Adrenal gland (tissue), 12 donors: ENCODE data around the gene TENM4. TPM values are rescaled to one million over a fixed set of nuclear protein-coding genes. Genes with fewer than 3 reads are reported as not detected.
A peak's percentile ranks its signal among the peaks of the same experiment; 100 is the strongest.

ENCODE experiments used
- DNase-seq, 7 donors: peaks; one replicate each; pipeline ENCODE4 v3.0.0-alpha.2; 2019 to 2020
- H3K27ac ChIP-seq, 5 donors: fragments of 200-600 bp; sonication (generic) in 4 of 5; 1 replicate in 3 of 5; 2 replicates in 2 of 5; pipeline versions ENCODE4 v1.5.1 to v1.8.0; 2016 to 2020; ENCODE audit warnings: mild to moderate bottlenecking in 1 of 5
- H3K27me3 ChIP-seq: fragments of 200-600 bp; 2 replicates; pipeline ENCODE4 v1.8.0; 2021
- H3K36me3 ChIP-seq, 2 donors: fragments of 200-600 bp; replicated peaks in 1 of 2; 1 replicate in 1 of 2; 2 replicates in 1 of 2; pipeline versions ENCODE4 v1.5.1 to v1.8.0; 2018 to 2022
- H3K4me1 ChIP-seq, 2 donors: fragments of 200-600 bp; replicated peaks in 1 of 2; 1 replicate in 1 of 2; 2 replicates in 1 of 2; pipeline versions ENCODE4 v1.5.1 to v1.8.0; 2018 to 2021
- H3K4me3 ChIP-seq, 4 donors: fragments of 200-600 bp; sonication (generic) in 3 of 4; one replicate each; pipeline ENCODE4 v1.5.1; 2016 to 2018
- H3K9me3 ChIP-seq, 3 donors: fragments of 200-600 bp; sonication (generic) in 1 of 3; replicated peaks in 1 of 3; 1 replicate in 2 of 3; 2 replicates in 1 of 3; pipeline versions ENCODE4 v1.5.1 to v1.8.0; 2016 to 2021
- POLR2A ChIP-seq, 2 donors: fragments of 450-650 bp; IDR thresholded peaks; one replicate each; pipeline ENCODE4 v1.6.1; 2017; ENCODE audit warnings: antibody characterized with exemption in 2 of 2, mild to moderate bottlenecking in 2 of 2, moderate library complexity in 1 of 2
- WGBS, 4 donors: extraction: QIAGEN DNeasy Blood & Tissue Kit in 2 of 4; methylation state at CpG; one replicate each; pipeline versions ENCODE4 v1.1.5 to v1.1.7; 2013 to 2017; 5-methylcytosine and 5-hydroxymethylcytosine counted together
- intact Hi-C, 2 donors: fragments of 100-400 bp; cut with DNase I; formaldehyde crosslinking; loops; one replicate each; pipeline versions ENCODE4 v1.14.1 to v1.15.0; 2022 to 2023
- polyA plus RNA-seq, 3 donors: library from polyadenylated mRNA; stranded (reverse); fragments of 200-250 nt in 2 of 3; fragments of 350-450 nt in 1 of 3; fragmentation: Illumina TruSeq in 1 of 3; extraction: RNeasy Lipid Tissue Mini Kit (QIAGEN cat#74804) in 1 of 3; gene quantifications; one replicate each; pipeline ENCODE4 v1.2.3, GENCODE V29; 2013 to 2014
- total RNA-seq, 9 donors: library from RNA; depleted of rRNA in 4 of 9; stranded (reverse); fragments of >200 nt in 4 of 9; fragments of 120-200 nt in 1 of 9; fragmentation: NEBNext Ultra II Directional in 1 of 9; extraction: Animal tissue kit (Norgen Biotek cat#: 25700) in 1 of 9; gene quantifications; one replicate each; pipeline versions ENCODE4 v1.1.0 to v1.2.4, GENCODE V29; 2013 to 2023
- TF ChIP-seq, protein P1 (sequence below), 6 experiments: fragments of 450-650 bp in 4 of 6; fragments of 200-600 bp in 2 of 6; sonication (generic) in 1 of 6; IDR thresholded peaks; 1 replicate in 5 of 6; 2 replicates in 1 of 6; pipeline versions ENCODE4 v1.5.1 to v1.8.0; 2016 to 2021; ENCODE audit warnings: antibody characterized with exemption in 6 of 6, mild to moderate bottlenecking in 2 of 6, moderate library complexity in 1 of 6
- donor health status: healthy with polysubstance abuse.
- donor health status: Bipolar disorder and iron deficiency.
- donor health status: DM: yes; HTN: yes; CAD: no.
- donor health status: DM: no; HTN: no; CAD: no.
- donor health status: DM: no; HTN: no; CAD: no.
- donor health status: DM: yes; HTN: yes; CAD: no.

TENM4 gene
- total and polyA plus RNA-seq, 12 donors = 0.74 to 24.9 (median 6.7) TPM

DNA sequence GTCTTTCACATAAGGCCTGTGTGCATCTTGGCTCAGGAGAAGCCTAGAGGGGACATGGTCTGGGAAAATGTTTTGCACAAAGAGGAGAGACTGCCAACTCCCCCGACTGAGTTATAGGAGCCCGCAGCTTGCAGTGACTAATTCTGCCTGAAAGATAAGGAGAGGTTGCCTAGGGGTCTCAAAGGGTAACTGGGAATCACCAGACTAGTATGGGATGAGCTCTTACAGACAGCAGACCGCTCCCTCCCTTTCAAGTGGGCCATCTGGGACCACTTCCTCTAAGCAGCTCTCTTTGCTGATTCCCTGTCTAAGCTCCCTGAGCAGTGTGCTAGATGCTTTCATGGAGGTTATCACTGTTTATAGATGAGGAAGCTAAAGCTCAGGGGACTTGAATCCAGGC, 105.1 kb downstream of the TENM4 start:
- DNase-seq = no peak

DNA sequence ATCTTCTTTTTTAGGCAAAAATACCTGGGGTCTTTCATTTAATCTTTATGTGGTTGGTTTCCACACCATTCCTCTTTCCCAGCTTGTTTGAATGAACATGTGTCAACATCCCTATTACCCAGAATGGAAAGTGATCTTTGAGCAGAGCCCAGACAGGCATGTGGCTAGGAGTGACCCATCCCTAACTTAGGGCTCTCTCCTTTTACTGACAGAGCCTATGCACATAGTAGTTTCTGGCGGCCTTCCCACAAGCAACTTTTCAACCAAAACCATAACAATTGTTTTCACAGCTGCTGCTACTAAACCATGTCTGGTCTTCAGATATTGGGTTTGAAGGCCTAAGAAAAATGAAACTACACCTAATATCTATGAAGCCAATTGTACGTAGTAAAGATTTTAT, 107.5 kb downstream of the TENM4 start:
- 88 to 94% (median 92%) methylated on average over 2 of the region's 2 CpGs for WGBS, 4 donors
- no peaks in the 10 kb centered on the region for H3K27me3 ChIP-seq

More for the DNA sequence above, 105.1 kb downstream of the TENM4 start:
- Histone ChIP-seq H3K4me1 (no peaks in the 10 kb centered on the region), H3K4me3 (no peak overlapping the region), H3K27me3 (no peaks in the 10 kb centered on the region), H3K9me3 (no peaks in the 10 kb centered on the region), H3K27ac (no peak overlapping the region), H3K36me3 (no peaks in the 10 kb centered on the region)
- no peak for TF ChIP-seq POLR2A (IDR thresholded peaks at IDR 0.05)
- TF ChIP-seq, protein P1, sequence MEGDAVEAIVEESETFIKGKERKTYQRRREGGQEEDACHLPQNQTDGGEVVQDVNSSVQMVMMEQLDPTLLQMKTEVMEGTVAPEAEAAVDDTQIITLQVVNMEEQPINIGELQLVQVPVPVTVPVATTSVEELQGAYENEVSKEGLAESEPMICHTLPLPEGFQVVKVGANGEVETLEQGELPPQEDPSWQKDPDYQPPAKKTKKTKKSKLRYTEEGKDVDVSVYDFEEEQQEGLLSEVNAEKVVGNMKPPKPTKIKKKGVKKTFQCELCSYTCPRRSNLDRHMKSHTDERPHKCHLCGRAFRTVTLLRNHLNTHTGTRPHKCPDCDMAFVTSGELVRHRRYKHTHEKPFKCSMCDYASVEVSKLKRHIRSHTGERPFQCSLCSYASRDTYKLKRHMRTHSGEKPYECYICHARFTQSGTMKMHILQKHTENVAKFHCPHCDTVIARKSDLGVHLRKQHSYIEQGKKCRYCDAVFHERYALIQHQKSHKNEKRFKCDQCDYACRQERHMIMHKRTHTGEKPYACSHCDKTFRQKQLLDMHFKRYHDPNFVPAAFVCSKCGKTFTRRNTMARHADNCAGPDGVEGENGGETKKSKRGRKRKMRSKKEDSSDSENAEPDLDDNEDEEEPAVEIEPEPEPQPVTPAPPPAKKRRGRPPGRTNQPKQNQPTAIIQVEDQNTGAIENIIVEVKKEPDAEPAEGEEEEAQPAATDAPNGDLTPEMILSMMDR (IDR thresholded peaks at IDR 0.05) = no peak
- WGBS, 4 donors = 63 to 81% (median 72%) methylated on average over 3 of the region's 3 CpGs
- intact Hi-C loops = no loop called here

DNA sequence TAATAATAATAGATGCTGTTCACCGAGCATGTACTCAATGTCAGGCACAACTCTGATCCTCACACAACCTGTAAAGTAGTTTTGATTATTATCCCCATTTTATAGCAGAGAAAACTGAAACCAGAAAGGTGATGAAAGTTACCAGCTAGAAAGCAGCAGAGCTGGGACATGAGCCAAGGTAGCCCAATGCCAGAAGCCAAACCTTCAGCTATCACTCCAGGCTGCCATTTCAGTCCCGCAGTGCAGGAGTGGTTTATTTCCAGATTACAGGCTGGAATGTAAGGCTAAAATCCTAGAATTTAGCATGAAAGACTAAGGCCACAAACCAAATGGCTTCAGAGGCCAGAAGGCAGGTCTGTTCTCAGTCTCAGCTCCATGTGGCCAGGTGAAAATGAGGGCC, 108.8 kb downstream of the TENM4 start:
- intact Hi-C loops = no loop called here
- WGBS, 4 donors = 50 to 62% (median 53%) methylated on average over 2 of the region's 2 CpGs
- Histone ChIP-seq H3K27me3 (no peaks in the 10 kb centered on the region), H3K9me3 (no peaks in the 10 kb centered on the region), H3K36me3 (no peaks in the 10 kb centered on the region), H3K4me3 (no peak overlapping the region), H3K27ac (no peak overlapping the region), H3K4me1 (no peaks in the 10 kb centered on the region)
- peak in 6 of 7 donors; percentile 17 to 58 (median 28) for DNase-seq
- TF ChIP-seq, protein P1 (IDR thresholded peaks at IDR 0.05) = no peak
- no peak for TF ChIP-seq POLR2A (IDR thresholded peaks at IDR 0.05)

More for the DNA sequence above, 107.5 kb downstream of the TENM4 start:
- intact Hi-C loops = no loop called here
- Histone ChIP-seq H3K4me3 (no peak overlapping the region), H3K4me1 (no peaks in the 10 kb centered on the region), H3K27ac (no peak overlapping the region), H3K36me3 (no peaks in the 10 kb centered on the region), H3K9me3 (no peaks in the 10 kb centered on the region)
- no peak for DNase-seq
- TF ChIP-seq, protein P1 (IDR thresholded peaks at IDR 0.05) = no peak
- no peak for TF ChIP-seq POLR2A (IDR thresholded peaks at IDR 0.05)

DNA sequence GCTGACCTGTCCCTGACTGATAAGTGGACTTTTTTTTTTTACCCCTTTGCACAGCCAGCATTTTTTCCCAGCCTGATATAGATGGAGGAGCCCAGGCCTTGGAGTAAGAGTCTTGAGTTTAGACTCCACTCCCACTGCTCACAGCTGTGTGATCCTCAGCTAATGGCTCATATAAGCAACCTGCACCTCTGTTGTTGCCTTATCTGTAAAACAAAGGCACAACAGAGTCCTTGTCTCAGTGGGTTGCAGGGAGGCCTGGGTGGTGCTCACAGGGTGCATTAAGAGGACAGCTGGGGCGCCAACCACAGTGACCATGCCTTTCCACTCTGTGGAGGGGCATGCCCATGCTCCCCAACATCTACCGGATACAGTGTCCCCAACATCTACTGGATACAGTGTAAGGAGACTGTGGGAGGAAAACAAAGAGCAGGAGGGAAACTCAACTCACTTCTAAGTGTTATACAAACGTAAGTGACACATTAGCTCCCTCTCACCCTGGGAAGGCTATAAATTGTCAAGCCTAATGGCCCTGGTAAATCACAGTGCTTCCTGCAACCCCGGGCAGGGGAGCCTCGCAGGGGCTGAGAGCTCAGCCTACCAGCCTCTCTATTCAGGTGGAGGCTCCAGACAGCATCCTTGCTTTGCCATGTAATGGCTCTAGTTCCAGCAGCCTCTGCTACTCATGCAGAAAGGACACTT, 109.5 kb downstream of the TENM4 start:
- intact Hi-C loops = no loop called here
- Histone ChIP-seq H3K36me3 (no peaks in the 10 kb centered on the region), H3K4me3 (no peak overlapping the region), H3K27ac (no peak overlapping the region), H3K27me3 (no peaks in the 10 kb centered on the region), H3K9me3 (no peaks in the 10 kb centered on the region), H3K4me1 (no peaks in the 10 kb centered on the region)
- no peak for DNase-seq
- WGBS, 4 donors = 65 to 82% (median 71%) methylated on average over 4 to 5 of the region's 5 CpGs
- no peak for TF ChIP-seq POLR2A (IDR thresholded peaks at IDR 0.05)
- TF ChIP-seq, protein P1 (IDR thresholded peaks at IDR 0.05) = no peak
